Keratinocyte (primary cell): ENCODE data around the gene CACNB2. TPM values are rescaled to one million over a fixed set of nuclear protein-coding genes. Genes with fewer than 3 reads are reported as not detected.

ENCODE experiments used
- DNase-seq: peaks from one replicate; pipeline ENCODE4 v3.0.0-alpha.2; 2011; ENCODE audit warnings: low read depth, missing footprints, low spot score
- FAIRE-seq: peaks from 2 replicates; lab custom pipeline; 2011; peaks lifted over from hg19 to GRCh38; lab: Jason Lieb, UNC
- H2AFZ ChIP-seq: 2 replicates; pipeline ENCODE4 v1.6.0; 2012; ENCODE audit warnings: low read length, control low read depth, inconsistent platforms; ENCODE audit not compliant: control insufficient read depth
- H3K27ac ChIP-seq: 2 replicates; pipeline ENCODE4 v1.5.1; 2011; ENCODE audit warnings: low read length; ENCODE audit not compliant: control insufficient read depth, insufficient read depth
- H3K27me3 ChIP-seq: 3 replicates; pipeline ENCODE4 v1.6.0; 2011; ENCODE audit warnings: low read length; ENCODE audit not compliant: control insufficient read depth, insufficient read depth; ENCODE audit errors: extremely low read depth
- H3K36me3 ChIP-seq, 2 experiments: 2 replicates in 1 of 2; 3 replicates in 1 of 2; pipeline ENCODE4 v1.5.1; 2011; ENCODE audit warnings: low read length in 2 of 2, mild to moderate bottlenecking in 1 of 2; ENCODE audit not compliant: control insufficient read depth in 2 of 2, insufficient read depth in 2 of 2; ENCODE audit errors: extremely low read depth in 1 of 2
- H3K4me1 ChIP-seq: 3 replicates; pipeline ENCODE4 v1.5.1; 2011; ENCODE audit warnings: low read length; ENCODE audit not compliant: control insufficient read depth, insufficient read depth; ENCODE audit errors: extremely low read depth
- H3K4me2 ChIP-seq: 3 replicates; pipeline ENCODE4 v1.6.0; 2011; ENCODE audit warnings: low read depth, low read length; ENCODE audit not compliant: control insufficient read depth, insufficient read depth; ENCODE audit errors: extremely low read depth
- H3K4me3 ChIP-seq, 3 experiments: fragments of 200-600 bp in 1 of 3; sonication (generic) in 1 of 3; 2 replicates in 2 of 3; 3 replicates in 1 of 3; pipeline ENCODE4 v1.5.1; 2011 to 2016; ENCODE audit warnings: low read length in 3 of 3, mild to moderate bottlenecking in 3 of 3, control low read depth in 2 of 3, inconsistent platforms in 1 of 3, low read depth in 1 of 3, mixed read lengths in 1 of 3, mixed run types in 1 of 3, moderate library complexity in 1 of 3; ENCODE audit not compliant: control insufficient read depth in 2 of 3, insufficient read depth in 2 of 3; ENCODE audit errors: extremely low read depth in 1 of 3
- H3K79me2 ChIP-seq: 2 replicates; pipeline ENCODE4 v1.6.0; 2012; ENCODE audit warnings: low read length; ENCODE audit not compliant: control insufficient read depth, insufficient read depth
- H3K9ac ChIP-seq: 3 replicates; pipeline ENCODE4 v1.6.0; 2011; ENCODE audit warnings: low read length; ENCODE audit not compliant: control insufficient read depth, insufficient read depth; ENCODE audit errors: extremely low read depth
- H3K9me1 ChIP-seq: 3 replicates; pipeline ENCODE4 v1.6.0; 2011; ENCODE audit warnings: low read length; ENCODE audit not compliant: control insufficient read depth, insufficient read depth; ENCODE audit errors: extremely low read depth
- H3K9me3 ChIP-seq: 2 replicates; pipeline ENCODE4 v1.5.1; 2012; ENCODE audit warnings: low read depth, low read length; ENCODE audit not compliant: control insufficient read depth
- H4K20me1 ChIP-seq: 3 replicates; pipeline ENCODE4 v1.6.0; 2011; ENCODE audit warnings: low read length; ENCODE audit not compliant: control insufficient read depth, insufficient read depth; ENCODE audit errors: extremely low read depth
- CTCF ChIP-seq, 3 experiments: IDR thresholded peaks in 1 of 3; conservative IDR thresholded peaks in 1 of 3; optimal IDR thresholded peaks in 1 of 3; 2 replicates in 2 of 3; 3 replicates in 1 of 3; pipeline versions ENCODE3 to v1.5.1; 2011; ENCODE audit warnings: low read length in 3 of 3, mild to moderate bottlenecking in 3 of 3, moderate library complexity in 2 of 3, control low read depth in 1 of 3, inconsistent platforms in 1 of 3; ENCODE audit not compliant: insufficient read depth in 2 of 3; ENCODE audit errors: extremely low read depth in 1 of 3
- EZH2 ChIP-seq: IDR thresholded peaks from one replicate; pipeline ENCODE4 v1.6.1; 2012; ENCODE audit warnings: inconsistent platforms, mild to moderate bottlenecking, low read length, moderate library complexity
- dilution Hi-C: fragments of 300-500 bp; cut with MboI; formaldehyde crosslinking; loops from one replicate; pipeline ENCODE4 v1.7.0; 2020; ENCODE audit warnings: low sequenced_read_pairs; ENCODE audit not compliant: extremely low pct_ligation_motif_present
- polyA plus RNA-seq, 5 experiments: library from polyadenylated mRNA; depleted of rRNA in 3 of 5; stranded (reverse) in 3 of 5; stranded (forward) in 1 of 5; unstranded in 1 of 5; fragments of >200 nt; gene quantifications; 1 replicate in 1 of 5; 2 replicates in 3 of 5; 3 replicates in 1 of 5; pipeline versions ENCODE4 v1.2.1 to v1.2.3, GENCODE V29; 2011 to 2012; ENCODE audit warnings: missing spikeins in 2 of 5, low read depth in 1 of 5, low replicate concordance in 1 of 5

CACNB2 gene
- polyA plus RNA-seq, 1 donor (not counting 4 experiments of a cell fraction or from before 2014, with no cell fraction given) = 0.03 TPM

DNA sequence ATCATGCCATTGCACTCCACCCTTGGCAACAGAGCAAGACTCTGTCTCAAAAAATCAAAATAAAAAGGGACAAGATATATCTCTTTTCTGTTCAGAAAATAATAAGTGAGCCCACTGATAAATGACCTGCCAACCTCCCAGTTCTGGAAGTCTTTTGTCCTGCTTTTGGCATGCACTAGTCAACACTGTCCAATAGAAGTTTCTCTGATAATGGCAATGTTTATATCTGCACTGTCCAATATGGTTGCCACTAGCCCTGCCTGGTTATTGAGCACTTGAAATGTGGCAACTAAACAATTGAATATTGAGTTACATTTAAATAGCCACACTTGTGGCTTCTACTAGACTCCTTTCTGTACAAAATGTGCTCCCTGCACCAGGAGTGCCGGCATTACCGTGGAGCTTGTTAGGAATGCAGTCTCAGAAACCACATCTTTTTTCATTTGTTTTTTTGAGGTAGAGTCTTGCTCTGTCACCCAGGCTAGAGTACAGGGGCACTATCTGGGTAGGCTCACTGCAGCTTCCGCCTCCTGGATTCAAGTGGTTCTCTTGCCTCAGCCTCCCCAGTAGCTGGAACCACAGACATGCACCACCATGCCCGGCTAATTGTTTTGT, 229.7 kb downstream of the CACNB2 start:
- Histone ChIP-seq H3K27ac (no peak overlapping the region), H2AFZ (no peak overlapping the region), H3K9ac (no peak overlapping the region), H3K27me3 (no peaks in the 10 kb centered on the region), H3K79me2 (no peaks in the 10 kb centered on the region), H3K9me1 (no peaks in the 10 kb centered on the region), H3K4me3 (no peak overlapping the region), H3K4me2 (no peak overlapping the region), H3K4me1 (no peaks in the 10 kb centered on the region), H3K36me3 (no peaks in the 10 kb centered on the region), H4K20me1 (no peaks in the 10 kb centered on the region), H3K9me3 (no peaks in the 10 kb centered on the region)
- dilution Hi-C loops = no loop called here
- FAIRE-seq (no peak), DNase-seq (no peak)
- TF ChIP-seq CTCF (optimal IDR thresholded peaks at IDR 0.05 in 1 of 3, IDR thresholded peaks at IDR 0.05 in 1 of 3, conservative IDR thresholded peaks at IDR 0.05 in 1 of 3; ENCODE audit: extremely low read depth in 1 of 3, insufficient read depth in 2 of 3, low read length in 3 of 3) (no peak), EZH2 (no peak)

DNA sequence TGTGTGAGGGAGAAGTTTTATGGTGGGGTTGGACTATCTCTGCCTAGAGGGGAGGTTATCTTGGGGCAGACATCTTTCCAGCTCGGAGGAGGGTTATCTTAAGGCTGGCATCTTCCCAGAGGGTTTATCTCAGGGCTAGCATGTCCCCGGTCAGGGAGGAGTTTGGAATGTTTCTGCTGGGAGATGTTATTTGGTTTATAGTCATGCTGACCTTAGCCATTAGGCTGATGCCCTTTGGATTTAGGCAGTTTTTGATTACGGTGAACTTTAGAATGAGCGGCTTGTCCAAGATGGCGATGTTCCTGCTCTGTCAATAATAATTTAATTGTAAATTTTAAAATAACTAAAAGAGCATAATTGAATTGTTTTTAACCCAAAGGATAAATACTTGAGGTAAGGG, 236.4 kb downstream of the CACNB2 start:
- no peak overlapping the region for H3K27ac ChIP-seq
- no peaks in the 10 kb centered on the region for H3K9me3 ChIP-seq
- no peak overlapping the region for H3K4me2 ChIP-seq
- no peak overlapping the region for H3K9ac ChIP-seq
- no peaks in the 10 kb centered on the region for H4K20me1 ChIP-seq
- no peaks in the 10 kb centered on the region for H3K9me1 ChIP-seq
- no peak overlapping the region for H2AFZ ChIP-seq
- no peak overlapping the region for H3K4me3 ChIP-seq
- no peaks in the 10 kb centered on the region for H3K4me1 ChIP-seq
- DNase-seq (no peak), FAIRE-seq (no peak)
- no peaks in the 10 kb centered on the region for H3K36me3 ChIP-seq
- no peaks in the 10 kb centered on the region for H3K79me2 ChIP-seq
- TF ChIP-seq EZH2 (no peak), CTCF (optimal IDR thresholded peaks at IDR 0.05 in 1 of 3, IDR thresholded peaks at IDR 0.05 in 1 of 3, conservative IDR thresholded peaks at IDR 0.05 in 1 of 3; ENCODE audit: extremely low read depth in 1 of 3, insufficient read depth in 2 of 3, low read length in 3 of 3) (no peak)
- dilution Hi-C loops = no loop called here
- H3K27me3 ChIP-seq = no peaks in the 10 kb centered on the region
